HepG2 (cell line): ENCODE results near the gene C20orf204. TPM values are rescaled to one million over a fixed set of nuclear protein-coding genes. Genes with fewer than 3 reads are reported as not detected.

ENCODE experiments used
- ARNT ChIP-seq: fragments of 450-650 bp; IDR thresholded peaks from 2 replicates; pipeline ENCODE4 v1.6.1; 2017
- CCAR2 ChIP-seq: fragments of 200-400 bp; formaldehyde crosslinking; optimal IDR thresholded peaks from 2 replicates; pipeline ENCODE3; 2018; ENCODE audit warnings: low read depth, mild to moderate bottlenecking, low read length, moderate library complexity
- CCDC6 ChIP-seq: sonication (generic); formaldehyde crosslinking; IDR thresholded peaks from 2 replicates; pipeline ENCODE4 v1.8.1; 2022; ENCODE audit warnings: mild to moderate bottlenecking, missing genetic modification reagents, moderate library complexity
- CEBPG ChIP-seq: IDR thresholded peaks from 2 replicates; pipeline ENCODE4 v1.6.1; 2016
- DNMT1 ChIP-seq: sonication (generic); formaldehyde crosslinking; IDR thresholded peaks from 2 replicates; pipeline ENCODE4 v1.5.1; 2020; ENCODE audit warnings: mild to moderate bottlenecking, missing genetic modification reagents
- DZIP1 ChIP-seq: sonication (generic); formaldehyde crosslinking; IDR thresholded peaks from 2 replicates; pipeline ENCODE4 v1.5.0; 2020; ENCODE audit warnings: mild to moderate bottlenecking, missing genetic modification reagents
- ERF ChIP-seq: IDR thresholded peaks from 2 replicates; pipeline ENCODE4 v1.6.1; 2018; ENCODE audit warnings: missing biosample characterization, missing genetic modification reagents
- FOSL1 ChIP-seq: sonication (generic); formaldehyde crosslinking; IDR thresholded peaks from 2 replicates; pipeline ENCODE4 v1.9.0; 2021; ENCODE audit warnings: missing genetic modification reagents, borderline replicate concordance
- HOXA5 ChIP-seq: sonication (generic); formaldehyde crosslinking; IDR thresholded peaks from 2 replicates; pipeline ENCODE4 v1.4.0; 2020; ENCODE audit warnings: missing genetic modification reagents
- KDM1A ChIP-seq: IDR thresholded peaks from 2 replicates; pipeline ENCODE4 v1.6.1; 2016; ENCODE audit warnings: missing compliant biosample characterization
- MLLT10 ChIP-seq: sonication (generic); formaldehyde crosslinking; IDR thresholded peaks from 2 replicates; pipeline ENCODE4 v1.4.0; 2020; ENCODE audit warnings: missing genetic modification reagents
- MTF2 ChIP-seq: sonication (generic); formaldehyde crosslinking; IDR thresholded peaks from 2 replicates; pipeline ENCODE4 v1.5.0; 2020; ENCODE audit warnings: missing genetic modification reagents, borderline replicate concordance
- NCOR1 ChIP-seq: fragments of 200-600 bp; sonication (generic); IDR thresholded peaks from 2 replicates; pipeline ENCODE4 v1.7.0; 2017; ENCODE audit warnings: antibody characterized with exemption, low read length, borderline replicate concordance
- RNF2 ChIP-seq: fragments of 450-650 bp; conservative IDR thresholded peaks from 2 replicates; pipeline ENCODE4 v1.6.1; 2016; ENCODE audit warnings: low read depth
- SIX4 ChIP-seq: sonication (generic); formaldehyde crosslinking; IDR thresholded peaks from 2 replicates; pipeline ENCODE4 v1.4.0; 2020; ENCODE audit warnings: missing genetic modification reagents
- THAP7 ChIP-seq: sonication (generic); formaldehyde crosslinking; IDR thresholded peaks from 2 replicates; pipeline ENCODE4 v1.8.1; 2023; ENCODE audit warnings: mild to moderate bottlenecking, missing genetic modification reagents
- WIZ ChIP-seq: sonication (generic); formaldehyde crosslinking; IDR thresholded peaks from 2 replicates; pipeline ENCODE4 v1.5.1; 2020; ENCODE audit warnings: mild to moderate bottlenecking, missing genetic modification reagents
- ZBTB8A ChIP-seq: sonication (generic); formaldehyde crosslinking; IDR thresholded peaks from 2 replicates; pipeline ENCODE4 v1.4.0; 2020; ENCODE audit warnings: mild to moderate bottlenecking, low read depth, missing genetic modification reagents, borderline replicate concordance
- ZNF235 ChIP-seq: sonication (generic); formaldehyde crosslinking; IDR thresholded peaks from 2 replicates; pipeline ENCODE4 v1.8.1; 2023; ENCODE audit warnings: mild to moderate bottlenecking, missing genetic modification reagents, borderline replicate concordance
- ZNF460 ChIP-seq: sonication (generic); formaldehyde crosslinking; IDR thresholded peaks from 2 replicates; pipeline ENCODE4 v1.5.1; 2020; ENCODE audit warnings: missing genetic modification reagents, mild to moderate bottlenecking, borderline replicate concordance
- ZNF549 ChIP-seq: sonication (generic); formaldehyde crosslinking; IDR thresholded peaks from 2 replicates; pipeline ENCODE4 v1.5.0; 2020; ENCODE audit warnings: missing genetic modification reagents
- ZNF616 ChIP-seq: sonication (generic); formaldehyde crosslinking; IDR thresholded peaks from 2 replicates; pipeline ENCODE4 v1.5.0; 2020; ENCODE audit warnings: low read depth, mild to moderate bottlenecking, missing genetic modification reagents
- ZNF674 ChIP-seq: sonication (generic); formaldehyde crosslinking; IDR thresholded peaks from 2 replicates; pipeline ENCODE4 v1.5.0; 2020; ENCODE audit warnings: low read depth, mild to moderate bottlenecking, missing genetic modification reagents
- ZNF777 ChIP-seq: sonication (generic); formaldehyde crosslinking; IDR thresholded peaks from 2 replicates; pipeline ENCODE4 v1.4.0; 2020; ENCODE audit warnings: missing genetic modification reagents
- ZNF784 ChIP-seq: sonication (generic); formaldehyde crosslinking; IDR thresholded peaks from 2 replicates; pipeline ENCODE4 v1.5.1; 2020; ENCODE audit warnings: missing genetic modification reagents, mild to moderate bottlenecking, borderline replicate concordance
- ZSCAN5A ChIP-seq: sonication (generic); formaldehyde crosslinking; IDR thresholded peaks from 2 replicates; pipeline ENCODE4 v1.8.0; 2022; ENCODE audit warnings: mild to moderate bottlenecking, missing genetic modification reagents, borderline replicate concordance
- polyA plus RNA-seq, 8 experiments: library from polyadenylated mRNA; depleted of rRNA in 3 of 8; stranded (reverse) in 7 of 8; unstranded in 1 of 8; fragments of >200 nt; fragmentation: Illumina TruSeq in 4 of 8; extraction: Trizol in 4 of 8; gene quantifications; 2 replicates each; pipeline versions ENCODE4 v1.2.1 to v1.2.3, GENCODE V29; 2011 to 2016; ENCODE audit warnings: low read depth in 4 of 8, missing spikeins in 1 of 8, mixed read lengths in 1 of 8; ENCODE audit not compliant: insufficient read depth in 1 of 8
- total RNA-seq, 5 experiments: library from RNA; depleted of rRNA; stranded (reverse); fragments of >200 nt; fragmentation: Illumina TruSeq; extraction: Trizol; gene quantifications; 2 replicates each; pipeline ENCODE4 v1.2.3, GENCODE V29; 2016; ENCODE audit warnings: low read depth in 1 of 5

The C20orf204 gene
- total and polyA plus RNA-seq, 2 of the 13 experiments (the other 11 are each of a cell fraction or from before 2014, with no cell fraction given): 22.1 to 80.0 TPM

GRCh38 chr20:64053841-64054661, 18.1 kb downstream of the C20orf204 start (continued):
- TF ChIP-seq ZSCAN5A (CRISPR knock-in tag): no peak
- peak; percentile 73; the same call in 1 of the 2 replicates for TF ChIP-seq KDM1A
- no peak for TF ChIP-seq DNMT1 (CRISPR knock-in tag)
- no peak for TF ChIP-seq ZBTB8A
- no peak for TF ChIP-seq MLLT10 (CRISPR knock-in tag)
- no peak for TF ChIP-seq CCDC6 (CRISPR knock-in tag)
- peak; percentile 89 for TF ChIP-seq HOXA5 (CRISPR knock-in tag)
- TF ChIP-seq ZNF235 (CRISPR knock-in tag): no peak
- TF ChIP-seq DZIP1 (CRISPR knock-in tag): peak; percentile 98
- TF ChIP-seq FOSL1 (CRISPR knock-in tag): no peak
- no peak for TF ChIP-seq ARNT
- peak; percentile 51 for TF ChIP-seq ZNF777 (CRISPR knock-in tag)
- peak; percentile 68 for TF ChIP-seq CEBPG (CRISPR knock-in tag)
- TF ChIP-seq ZNF549 (CRISPR knock-in tag): no peak
- TF ChIP-seq ZNF616 (CRISPR knock-in tag): 0 out of 2 replicates have a peak, but pooled peaks have one; percentile 32
- peak; percentile 67; the same call in 1 of the 2 replicates for TF ChIP-seq WIZ (CRISPR knock-in tag)
- TF ChIP-seq SIX4 (CRISPR knock-in tag): 0 out of 2 replicates have a peak, but pooled peaks have one; percentile 12
- no peak for TF ChIP-seq ZNF460 (CRISPR knock-in tag)
- TF ChIP-seq RNF2: no peak
- TF ChIP-seq CCAR2: peak; percentile 26
- peak; percentile 17; the same call in 1 of the 2 replicates for TF ChIP-seq NCOR1
- TF ChIP-seq MTF2 (CRISPR knock-in tag): peak; percentile 94
- TF ChIP-seq ZNF784: 0 out of 2 replicates have a peak, but pooled peaks have one; percentile 16
- peak; percentile 82 for TF ChIP-seq THAP7 (CRISPR knock-in tag)
- peak; percentile 82 for TF ChIP-seq ERF (CRISPR knock-in tag)
- TF ChIP-seq ZNF674 (CRISPR knock-in tag): no peak; the same call in 1 of the 2 replicates
